Activated CD4-positive, alpha-beta T cell treated with anti-CD3 and anti-CD28 coated beads for 36 hours (primary cell): ENCODE measurements around the gene SLC46A3. TPM values are rescaled to one million over a fixed set of nuclear protein-coding genes. Genes with fewer than 3 reads are reported as not detected.
A peak's percentile ranks its signal among the peaks of the same experiment; 100 is the strongest.

Experiments
- ATAC-seq: fragments of 200-7000 bp; cut with Tn5 transposase; one replicate; pipeline ENCODE4 v1.10.0; 2021; ENCODE audit warnings: mild to moderate bottlenecking, moderate library complexity
- CTCF ChIA-PET: fragments of 350-600 bp; sonication (Branson Sonifier 250); formaldehyde crosslinking; loops from one replicate; lab custom pipeline; 2021; ENCODE audit warnings: antibody characterized with exemption; lab: Charles Lee
- POLR2A ChIA-PET: fragments of 350-600 bp; sonication (Branson Sonifier 250); formaldehyde crosslinking; loops from one replicate; lab custom pipeline; 2021; ENCODE audit warnings: antibody characterized with exemption, inconsistent platforms; lab: Charles Lee
- DNase-seq: peaks from one replicate; pipeline ENCODE4 v3.0.0-alpha.2; 2020
- H3K27ac Mint-ChIP-seq: one replicate; pipeline ENCODE4 v1.8.0; 2021; ENCODE audit warnings: mixed read lengths
- H3K27me3 Mint-ChIP-seq: one replicate; pipeline ENCODE4 v1.8.0; 2021; ENCODE audit warnings: mixed read lengths
- H3K36me3 Mint-ChIP-seq: one replicate; pipeline ENCODE4 v1.8.0; 2021; ENCODE audit warnings: low read depth, mixed read lengths
- H3K4me1 Mint-ChIP-seq: one replicate; pipeline ENCODE4 v1.8.0; 2021; ENCODE audit warnings: mixed read lengths
- H3K4me3 Mint-ChIP-seq: one replicate; pipeline ENCODE4 v1.8.0; 2021; ENCODE audit warnings: mild to moderate bottlenecking, moderate library complexity, mixed read lengths
- H3K9me3 Mint-ChIP-seq: one replicate; pipeline ENCODE4 v1.8.0; 2021; ENCODE audit warnings: low read depth, mixed read lengths
- intact Hi-C, 2 experiments: fragments of 100-400 bp; cut with DNase I in 1 of 2; cut with micrococcal nuclease in 1 of 2; formaldehyde crosslinking; loops; one replicate each; pipeline versions ENCODE4 v1.14.2 to v1.15.1; 2022 to 2024; cut with DNase I, micrococcal nuclease
- total RNA-seq, 2 experiments: library from RNA; stranded (reverse); gene quantifications; one replicate each; pipeline ENCODE4 v1.2.3, GENCODE V29; 2021

SLC46A3 gene, protein sequence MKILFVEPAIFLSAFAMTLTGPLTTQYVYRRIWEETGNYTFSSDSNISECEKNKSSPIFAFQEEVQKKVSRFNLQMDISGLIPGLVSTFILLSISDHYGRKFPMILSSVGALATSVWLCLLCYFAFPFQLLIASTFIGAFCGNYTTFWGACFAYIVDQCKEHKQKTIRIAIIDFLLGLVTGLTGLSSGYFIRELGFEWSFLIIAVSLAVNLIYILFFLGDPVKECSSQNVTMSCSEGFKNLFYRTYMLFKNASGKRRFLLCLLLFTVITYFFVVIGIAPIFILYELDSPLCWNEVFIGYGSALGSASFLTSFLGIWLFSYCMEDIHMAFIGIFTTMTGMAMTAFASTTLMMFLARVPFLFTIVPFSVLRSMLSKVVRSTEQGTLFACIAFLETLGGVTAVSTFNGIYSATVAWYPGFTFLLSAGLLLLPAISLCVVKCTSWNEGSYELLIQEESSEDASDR
- 1 to 10 TPM; 2.8 to 3.2 TPM for total RNA-seq

DNA sequence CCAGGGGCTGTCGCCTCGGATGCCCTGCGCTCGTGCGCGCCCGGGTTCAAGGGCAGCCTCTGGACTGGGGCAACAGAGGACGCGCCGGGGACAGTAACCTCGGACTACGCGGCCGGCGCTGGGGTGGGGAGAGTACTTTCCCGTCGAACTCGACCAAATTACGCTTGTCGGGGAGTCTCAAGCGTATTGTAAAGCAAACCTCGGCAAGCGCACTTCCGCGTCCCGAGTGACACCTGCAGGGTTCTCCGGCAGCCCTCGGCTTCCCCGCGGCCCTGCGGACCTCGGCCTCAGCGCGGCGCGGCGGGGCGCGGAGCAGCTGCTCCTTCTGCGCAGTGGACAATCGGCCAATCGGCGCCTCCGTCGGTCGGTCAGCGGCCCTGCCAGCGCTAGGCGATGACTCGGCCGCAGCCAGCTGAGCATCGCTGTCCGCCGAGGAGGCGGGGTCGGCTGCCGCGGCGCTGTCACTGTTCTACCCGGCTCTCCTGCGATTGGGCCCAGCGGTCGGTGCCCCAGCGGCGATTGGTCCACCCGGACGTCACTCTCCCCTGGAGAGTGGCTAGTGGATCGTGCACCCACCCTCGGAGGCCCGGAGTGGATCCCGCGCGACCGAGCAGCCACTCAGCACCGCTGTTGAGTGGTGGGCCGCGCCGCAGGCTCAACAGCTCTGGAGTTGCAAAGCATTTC lies at the start of gene SLC46A3:
Gene SLC46A3, minus strand, starts transcription at position 428 of the 684 bp plus-strand sequence. CDS start 972 bp downstream, outside the sequence.
- Mint-ChIP-seq H3K27ac (peak within 1 kb of the TSS; percentile 94), H3K27me3 (no peaks in the 10 kb centered on the region), H3K36me3 (no peaks in the 10 kb centered on the region), H3K4me1 (peaks cover 23% of the 10 kb centered on the region), H3K9me3 (no peaks in the 10 kb centered on the region), H3K4me3 (peak within 1 kb of the TSS; percentile 84)
- peak; percentile 100 for ATAC-seq
- POLR2A ChIA-PET = no interaction called here
- intact Hi-C loops = loop anchor here (1.0 to 10.0 kb wide), 7 partner anchors 10 to 1584 kb away; partner anchors contain the start of genes PAN3 (in 2 of the 2), POMP (in 2 of the 2), RPL21 (in 1 of the 2) and SLC7A1 (in 1 of the 2)
- peak; percentile 97 for DNase-seq
- CTCF ChIA-PET = interaction anchor here (0.5 to 1.9 kb wide), 4 partner anchors 14 to 344 kb away, joined by 3 to 7 read pairs (median 4); no protein-coding TSS in a partner anchor

GRCh38 chr13:28763887-28764286 lies 45.1 kb upstream of the SLC46A3 start:
- ChIA-PET CTCF (interaction anchor here (1.2 kb wide), 1 partner anchor 33 kb away, joined by 3 read pairs; no protein-coding TSS in a partner anchor), POLR2A (no interaction called here)
- Mint-ChIP-seq H3K9me3 (peaks cover 11% of the 10 kb centered on the region), H3K4me1 (no peaks in the 10 kb centered on the region), H3K36me3 (peaks cover 3% of the 10 kb centered on the region), H3K27ac (no peak overlapping the region), H3K27me3 (no peaks in the 10 kb centered on the region), H3K4me3 (no peak overlapping the region)
- intact Hi-C loops = no loop called here
- no peak for DNase-seq
- ATAC-seq = no peak

DNA sequence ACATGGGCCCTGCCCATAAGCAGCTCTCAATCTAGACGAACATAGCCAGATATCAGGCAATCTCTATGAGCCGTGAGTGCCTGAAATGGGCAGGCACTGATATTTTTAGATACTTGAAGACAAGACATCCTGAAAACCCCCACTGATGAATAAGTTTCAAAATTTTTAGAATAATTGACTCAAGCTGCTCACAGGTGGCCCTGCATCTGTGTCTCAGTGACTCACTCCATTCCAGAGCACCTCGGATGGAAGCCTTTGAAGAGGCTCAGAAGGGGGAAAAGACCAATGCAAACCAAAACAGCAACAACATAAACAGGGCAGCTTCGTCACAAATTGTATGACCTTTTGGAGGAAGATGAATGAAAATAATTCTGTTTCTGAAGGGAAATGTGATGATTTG lies 42.8 kb upstream of the SLC46A3 start:
- Mint-ChIP-seq H3K36me3 (peaks cover 3% of the 10 kb centered on the region), H3K27me3 (no peaks in the 10 kb centered on the region), H3K4me1 (no peaks in the 10 kb centered on the region), H3K27ac (no peak overlapping the region), H3K9me3 (peaks cover 14% of the 10 kb centered on the region), H3K4me3 (no peak overlapping the region)
- ChIA-PET CTCF (no interaction called here), POLR2A (no interaction called here)
- ATAC-seq (no peak), DNase-seq (no peak)
- intact Hi-C loops = no loop called here

DNA sequence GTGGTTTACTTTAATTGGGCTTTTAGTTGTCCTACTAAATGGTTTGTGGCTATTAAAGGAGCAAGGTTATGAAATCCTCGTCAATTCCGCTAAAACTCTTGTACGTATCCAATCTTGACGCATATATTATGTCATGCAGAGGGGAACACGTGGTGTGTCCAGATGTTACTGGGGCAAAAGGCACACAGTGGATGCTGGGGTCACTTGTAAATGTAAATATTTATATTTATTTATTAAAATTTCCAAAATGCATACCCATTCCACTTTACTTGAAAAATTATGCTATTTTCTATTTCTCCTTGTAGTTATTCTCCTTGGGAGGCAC lies 36.7 kb upstream of the SLC46A3 start:
- ATAC-seq (no peak), DNase-seq (no peak)
- peaks cover 3% of the 10 kb centered on the region for H3K36me3 Mint-ChIP-seq
- POLR2A ChIA-PET = no interaction called here
- peaks cover 9% of the 10 kb centered on the region for H3K4me1 Mint-ChIP-seq
- no peaks in the 10 kb centered on the region for H3K27me3 Mint-ChIP-seq
- no peak overlapping the region for H3K4me3 Mint-ChIP-seq
- peaks cover 14% of the 10 kb centered on the region for H3K9me3 Mint-ChIP-seq
- CTCF ChIA-PET = no interaction called here
- peak overlapping the region; percentile 61 for H3K27ac Mint-ChIP-seq
- intact Hi-C loops = no loop called here

DNA sequence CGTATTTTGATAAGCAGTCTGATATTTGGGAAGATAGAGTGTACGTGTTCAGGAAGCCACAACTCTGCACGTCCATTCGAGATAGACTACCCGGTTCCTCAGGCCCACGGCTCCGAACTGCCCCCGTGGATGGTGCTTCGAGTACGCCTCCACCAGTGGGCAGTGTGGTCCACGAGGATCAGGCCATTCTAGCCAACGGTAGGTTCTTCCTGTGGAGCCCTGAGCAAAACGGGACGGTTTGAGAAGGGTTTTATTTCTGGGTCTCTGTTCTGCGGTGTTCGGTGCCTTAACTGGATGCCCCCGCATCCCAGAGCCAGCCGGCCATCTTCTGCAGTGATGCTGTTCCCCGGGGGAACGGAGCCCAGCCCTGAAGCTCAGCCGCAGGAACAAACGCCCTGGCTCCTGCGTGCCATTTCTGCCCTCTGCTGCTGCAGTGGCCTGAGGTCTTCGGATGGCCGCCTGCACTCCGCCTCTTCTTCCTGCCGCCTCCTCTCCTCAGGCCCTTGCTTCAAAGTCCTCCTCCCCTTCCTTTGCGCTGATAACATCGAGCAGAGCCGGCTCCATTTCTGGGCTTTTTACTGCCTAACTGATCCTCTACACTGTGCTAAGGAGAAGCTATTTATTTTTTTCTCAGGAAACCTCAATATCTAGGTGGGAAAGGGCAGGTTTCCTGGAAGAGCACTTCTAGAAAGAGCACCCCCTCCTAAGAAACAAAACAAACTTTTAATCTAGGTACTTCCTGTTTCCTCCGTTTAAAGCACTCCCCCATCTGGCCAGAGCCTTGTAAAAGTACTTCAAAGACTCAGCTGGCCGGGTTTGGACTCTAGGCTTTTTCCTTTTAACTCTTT lies 36.2 kb upstream of the SLC46A3 start:
- POLR2A ChIA-PET = no interaction called here
- Mint-ChIP-seq H3K4me1 (peaks cover 9% of the 10 kb centered on the region), H3K36me3 (peaks cover 3% of the 10 kb centered on the region), H3K9me3 (peaks cover 14% of the 10 kb centered on the region), H3K27ac (peak overlapping the region; percentile 61), H3K27me3 (no peaks in the 10 kb centered on the region), H3K4me3 (no peak overlapping the region)
- CTCF ChIA-PET = interaction anchor here (1.5 kb wide), 1 partner anchor 42 kb away, joined by 3 read pairs; no protein-coding TSS in a partner anchor
- ATAC-seq (peak; percentile 33), DNase-seq (peak; percentile 8)
- intact Hi-C loops = no loop called here

- POLR2A ChIA-PET = no interaction called here
- CTCF ChIA-PET = interaction anchor here (1.5 kb wide), 1 partner anchor 43 kb away, joined by 3 read pairs; no protein-coding TSS in a partner anchor
- H3K4me3 Mint-ChIP-seq = no peak overlapping the region
- no peaks in the 10 kb centered on the region for H3K36me3 Mint-ChIP-seq
- intact Hi-C loops = no loop called here
- H3K27ac Mint-ChIP-seq = no peak overlapping the region
- DNase-seq (no peak), ATAC-seq (no peak)
- peaks cover 11% of the 10 kb centered on the region for H3K9me3 Mint-ChIP-seq
- peaks cover 9% of the 10 kb centered on the region for H3K4me1 Mint-ChIP-seq
- no peaks in the 10 kb centered on the region for H3K27me3 Mint-ChIP-seq
Observed at GRCh38 chr13:28753946-28754345, 35.2 kb upstream of the SLC46A3 start.

DNA sequence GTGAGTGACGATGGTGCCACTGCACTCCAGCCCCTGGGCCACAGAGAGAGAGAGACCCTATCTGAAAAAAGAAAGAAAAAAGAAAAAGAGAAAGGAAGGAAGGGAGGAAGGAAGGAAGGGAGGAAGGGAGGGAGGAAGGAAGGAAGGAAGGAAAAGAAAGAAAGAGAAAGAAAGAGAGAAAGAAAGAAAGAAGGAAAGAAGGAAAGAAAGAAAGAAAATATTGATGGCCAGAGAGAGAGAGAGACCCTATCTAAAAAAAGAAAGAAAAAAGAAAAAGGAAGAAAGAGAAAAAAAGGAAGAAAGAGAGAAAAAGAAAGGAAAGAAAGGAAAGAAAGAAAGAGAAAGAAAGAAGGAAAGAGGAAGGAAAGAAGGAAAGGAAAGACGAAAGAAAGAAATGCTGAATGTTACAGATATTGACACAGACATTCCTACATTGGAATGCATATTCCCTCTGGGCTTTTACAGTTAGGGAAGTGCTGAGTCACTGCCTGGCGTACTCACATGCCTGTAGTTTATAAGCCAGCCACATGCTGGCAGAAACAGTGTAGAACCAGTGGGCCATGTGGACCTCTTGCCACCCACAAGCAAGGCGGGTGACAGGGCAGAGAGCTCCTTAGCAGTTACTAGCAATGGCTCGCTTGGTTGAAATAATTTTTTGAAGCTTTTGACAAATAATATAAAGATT lies 34.6 kb upstream of the SLC46A3 start:
- Mint-ChIP-seq H3K27me3 (no peaks in the 10 kb centered on the region), H3K4me1 (peaks cover 9% of the 10 kb centered on the region), H3K9me3 (peaks cover 9% of the 10 kb centered on the region), H3K4me3 (no peak overlapping the region), H3K36me3 (no peaks in the 10 kb centered on the region), H3K27ac (no peak overlapping the region)
- CTCF ChIA-PET = interaction anchor here (1.5 kb wide), 1 partner anchor 43 kb away, joined by 3 read pairs; no protein-coding TSS in a partner anchor
- POLR2A ChIA-PET = no interaction called here
- no peak for DNase-seq
- intact Hi-C loops = no loop called here
- ATAC-seq = no peak

DNA sequence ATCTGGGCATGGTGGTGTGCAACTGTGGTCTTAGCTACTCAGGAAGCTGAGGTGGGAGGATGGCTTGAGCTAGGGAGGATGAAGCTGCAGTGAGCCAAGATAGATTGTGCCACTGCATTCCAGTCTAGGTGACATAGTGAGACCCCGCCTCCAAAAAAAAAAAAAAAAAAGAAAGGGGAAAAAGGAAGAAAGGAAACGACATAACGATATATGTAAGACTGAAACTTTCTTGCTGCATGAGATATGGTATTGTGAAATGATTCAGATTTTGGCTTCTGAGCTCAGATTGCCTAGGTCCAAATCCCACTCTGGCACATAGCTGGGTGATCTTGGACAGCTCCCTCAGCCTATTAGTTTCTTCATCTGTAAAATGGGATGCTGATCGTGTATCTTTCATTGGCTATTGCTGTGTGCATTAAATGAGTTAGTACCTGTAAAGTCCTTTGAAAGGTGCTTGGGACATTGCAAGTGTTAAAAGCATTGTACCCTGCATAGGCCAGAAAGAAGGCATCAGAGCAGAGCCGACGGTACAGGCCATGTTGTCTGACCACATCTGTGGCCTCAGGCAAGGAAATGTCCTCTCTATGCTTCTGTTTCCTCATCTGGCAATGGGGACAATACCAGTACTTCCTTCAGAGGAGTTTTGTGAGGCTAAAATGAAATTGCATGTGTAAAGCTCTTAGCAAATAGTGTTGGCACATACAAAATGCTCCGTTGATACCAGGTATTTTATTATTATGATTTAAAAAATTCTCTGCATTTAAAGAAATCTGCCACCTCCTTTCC lies 32.6 kb upstream of the SLC46A3 start:
- intact Hi-C loops = no loop called here
- H3K4me1 Mint-ChIP-seq = peaks cover 9% of the 10 kb centered on the region
- POLR2A ChIA-PET = no interaction called here
- no peak overlapping the region for H3K4me3 Mint-ChIP-seq
- H3K27ac Mint-ChIP-seq = no peak overlapping the region
- no peak for DNase-seq
- H3K27me3 Mint-ChIP-seq = no peaks in the 10 kb centered on the region
- no peaks in the 10 kb centered on the region for H3K9me3 Mint-ChIP-seq
- ATAC-seq = no peak
- CTCF ChIA-PET = interaction anchor here (0.6 to 1.3 kb wide), 2 partner anchors 45 to 140 kb away, joined by 3 to 4 read pairs; no protein-coding TSS in a partner anchor
- H3K36me3 Mint-ChIP-seq = no peaks in the 10 kb centered on the region

GRCh38 chr13:28750187-28751045 lies 31.6 kb upstream of the SLC46A3 start:
- no peak for ATAC-seq
- H3K4me1 Mint-ChIP-seq = peaks cover 9% of the 10 kb centered on the region
- ChIA-PET CTCF (interaction anchor here (0.6 to 1.3 kb wide), 2 partner anchors 46 to 141 kb away, joined by 3 to 4 read pairs; no protein-coding TSS in a partner anchor), POLR2A (interaction anchor here (0.5 to 0.6 kb wide), 2 partner anchors 458 to 1964 kb away, joined by 3 to 5 read pairs; no protein-coding TSS in a partner anchor)
- H3K4me3 Mint-ChIP-seq = no peak overlapping the region
- H3K27me3 Mint-ChIP-seq = no peaks in the 10 kb centered on the region
- intact Hi-C loops = no loop called here
- H3K36me3 Mint-ChIP-seq = no peaks in the 10 kb centered on the region
- no peak overlapping the region for H3K27ac Mint-ChIP-seq
- H3K9me3 Mint-ChIP-seq = no peaks in the 10 kb centered on the region
- DNase-seq = no peak
